GM21526 (cell line): Measurements from ENCODE around the gene NUB1.

Experiments used
- ATAC-seq: cut with Tn5 transposase; IDR thresholded peaks from one replicate; pipeline ENCODE4 v1.9.1; 2021; ENCODE audit warnings: moderate library complexity; ENCODE audit not compliant: unreplicated experiment, low FRiP score

The NUB1 gene

GRCh38 chr7:151312831-151313809, 28.5 kb upstream of the NUB1 start:
- ATAC-seq: no peak

GRCh38 chr7:151313857-151314256, 27.8 kb upstream of the NUB1 start:
- ATAC-seq: no peak

GRCh38 chr7:151314401-151314800, 27.2 kb upstream of the NUB1 start:
- ATAC-seq: no peak

DNA sequence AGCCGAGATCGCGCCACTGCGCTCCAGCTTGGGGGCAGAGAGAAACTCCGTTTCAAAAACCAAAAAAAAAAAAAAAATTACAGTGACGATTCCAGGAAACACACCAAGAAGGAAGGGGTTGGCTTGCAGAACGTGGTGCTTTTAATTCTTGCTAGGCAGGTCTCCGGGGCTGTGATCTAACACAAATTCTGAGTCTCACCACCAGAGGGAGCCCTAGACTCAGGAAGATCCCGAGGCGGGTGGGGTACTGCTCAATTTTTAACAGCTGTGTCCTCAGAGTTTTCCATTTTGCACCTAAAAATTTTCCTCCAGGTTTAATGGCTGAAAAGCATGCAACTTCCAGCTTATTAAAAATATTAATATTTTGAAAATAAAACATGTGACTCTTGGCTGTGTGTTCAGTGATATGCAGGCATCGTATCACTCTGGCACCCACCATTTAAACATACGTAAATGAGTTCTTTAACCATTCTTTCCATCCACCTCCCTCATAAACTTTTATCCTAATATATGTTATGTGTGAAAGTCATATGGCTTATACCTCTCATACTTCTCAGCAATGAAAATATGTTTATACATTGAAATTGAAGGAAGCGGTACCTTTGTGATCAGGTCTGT, 26.5 kb upstream of the NUB1 start:
- ATAC-seq: no peak

DNA sequence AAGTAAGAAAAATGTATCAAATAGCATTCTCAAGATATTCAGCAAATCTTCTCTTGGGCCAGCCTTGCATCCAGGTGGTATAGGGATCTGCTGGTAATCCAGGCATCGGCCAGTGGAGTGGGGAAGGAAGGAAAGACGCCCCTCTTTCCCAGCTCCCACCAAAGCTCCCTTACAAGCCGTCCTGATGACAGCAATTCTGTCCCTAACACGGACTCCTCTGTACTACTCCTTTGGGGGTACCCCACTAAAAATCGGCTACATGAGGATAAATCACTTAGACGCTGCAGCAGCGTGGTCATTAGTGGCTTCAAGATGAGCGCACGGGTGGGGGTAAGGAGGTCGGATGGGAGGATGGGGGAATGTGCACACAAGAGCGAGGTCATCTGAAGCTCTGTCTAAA, 24.7 kb upstream of the NUB1 start:
- ATAC-seq: no peak

DNA sequence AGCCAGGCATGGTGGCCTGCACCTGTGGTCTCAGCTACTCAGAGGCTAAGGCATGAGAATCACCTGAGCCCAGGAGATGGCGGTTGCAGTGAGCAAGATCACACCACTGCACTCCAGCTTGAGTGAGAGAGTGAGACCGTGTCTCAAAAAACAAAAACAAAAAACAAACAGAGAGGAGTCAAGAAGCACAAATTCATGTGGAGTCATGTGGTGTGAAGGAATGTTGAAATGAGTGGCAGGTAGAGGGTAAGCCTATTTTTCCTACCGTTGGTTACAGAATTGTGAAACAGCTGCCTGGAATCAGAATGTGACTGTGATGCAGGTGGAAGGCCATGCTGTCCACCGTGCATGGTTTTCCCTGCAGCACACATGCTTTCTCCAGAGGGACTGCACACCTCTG, 23.7 kb upstream of the NUB1 start:
- ATAC-seq: no peak

DNA sequence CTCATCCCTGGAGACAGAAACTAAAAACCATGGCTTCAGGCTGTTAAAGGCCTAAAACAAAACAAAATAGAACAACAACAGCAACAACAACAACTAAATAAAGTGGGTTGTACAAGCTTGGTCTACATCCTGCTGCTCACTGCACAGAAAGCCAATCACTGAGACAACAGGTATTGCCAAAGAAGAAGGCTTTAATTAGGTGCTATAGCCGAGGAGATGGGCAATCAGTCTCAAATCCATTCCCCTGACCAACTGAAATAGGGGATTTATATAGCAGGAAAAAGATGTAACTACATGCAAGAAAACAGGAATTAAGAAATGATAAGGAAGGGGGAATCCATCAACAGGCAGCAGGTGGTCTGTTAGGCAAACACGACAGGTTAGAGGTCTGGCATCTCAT, 22.4 kb upstream of the NUB1 start:
- ATAC-seq: no peak

GRCh38 chr7:151320263-151320845, 21.3 kb upstream of the NUB1 start:
- no peak for ATAC-seq

DNA sequence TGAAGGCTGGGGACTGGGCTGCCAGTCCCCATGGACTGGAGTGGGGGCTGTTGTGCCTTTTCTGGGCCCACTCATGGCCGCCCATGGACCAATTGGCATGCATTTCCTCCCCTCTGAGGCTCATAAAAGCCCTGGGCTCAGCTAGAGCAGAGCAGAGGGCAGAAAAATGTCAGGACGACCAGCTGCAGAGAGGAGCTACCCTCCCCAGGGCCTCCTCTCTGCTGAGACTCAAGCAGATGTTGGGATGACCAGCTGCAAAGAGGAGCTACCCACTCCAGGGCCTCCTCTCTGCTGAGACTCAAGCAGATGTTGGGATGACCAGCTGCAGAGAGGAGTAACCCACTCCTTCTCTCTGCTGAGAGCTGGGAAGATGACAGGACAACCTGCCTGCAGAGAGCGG, 20.3 kb upstream of the NUB1 start:
- no peak for ATAC-seq

GRCh38 chr7:151322906-151323305, 18.7 kb upstream of the NUB1 start:
- no peak for ATAC-seq

GRCh38 chr7:151327022-151327421, 14.6 kb upstream of the NUB1 start:
- no peak for ATAC-seq

DNA sequence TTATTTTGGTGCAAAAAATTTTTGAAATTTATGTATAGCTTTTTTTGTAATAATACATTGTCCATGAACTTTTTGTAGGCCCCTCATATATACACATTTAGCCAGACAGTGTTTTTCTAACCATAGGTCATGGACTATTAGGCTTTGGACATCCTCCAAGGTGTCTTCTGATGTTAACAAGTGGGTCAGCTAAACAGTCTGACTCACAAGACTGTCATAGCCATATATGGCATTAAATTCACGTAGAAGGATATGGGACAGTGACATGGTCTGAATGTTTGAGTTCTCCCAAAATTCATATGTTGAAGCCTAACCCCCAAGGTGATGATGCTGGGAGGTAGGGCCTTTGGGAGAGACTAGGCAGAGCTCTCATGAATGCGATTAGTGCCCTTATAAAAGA, 14.0 kb upstream of the NUB1 start:
- ATAC-seq: no peak

DNA sequence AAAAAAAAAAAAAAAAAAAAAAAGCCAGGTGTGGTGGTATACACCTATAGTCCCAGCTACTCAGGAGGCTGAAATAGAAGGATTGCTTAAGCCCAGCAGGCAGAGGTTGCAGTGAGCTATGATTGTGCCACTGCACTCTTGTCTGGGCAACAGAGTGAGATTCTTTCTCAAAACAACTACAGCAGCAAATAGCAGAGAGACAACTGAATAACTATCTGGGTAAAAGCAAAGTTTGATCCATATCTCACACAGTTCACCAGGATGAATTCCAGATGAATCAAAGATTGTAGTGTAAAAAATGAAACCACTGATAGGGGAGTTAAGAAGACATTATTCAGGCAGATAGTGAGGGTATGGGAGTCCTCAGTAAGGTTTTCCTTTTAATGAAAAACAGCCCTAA, 11.4 kb upstream of the NUB1 start:
- ATAC-seq: no peak

- ATAC-seq: no peak
These were observed 11.0 kb upstream of the NUB1 start for GRCh38 chr7:151330661-151331060.

GRCh38 chr7:151334628-151335027, 7.0 kb upstream of the NUB1 start:
- ATAC-seq: no peak

- no peak for ATAC-seq
These were observed 5.4 kb upstream of the NUB1 start for GRCh38 chr7:151336027-151336708.

DNA sequence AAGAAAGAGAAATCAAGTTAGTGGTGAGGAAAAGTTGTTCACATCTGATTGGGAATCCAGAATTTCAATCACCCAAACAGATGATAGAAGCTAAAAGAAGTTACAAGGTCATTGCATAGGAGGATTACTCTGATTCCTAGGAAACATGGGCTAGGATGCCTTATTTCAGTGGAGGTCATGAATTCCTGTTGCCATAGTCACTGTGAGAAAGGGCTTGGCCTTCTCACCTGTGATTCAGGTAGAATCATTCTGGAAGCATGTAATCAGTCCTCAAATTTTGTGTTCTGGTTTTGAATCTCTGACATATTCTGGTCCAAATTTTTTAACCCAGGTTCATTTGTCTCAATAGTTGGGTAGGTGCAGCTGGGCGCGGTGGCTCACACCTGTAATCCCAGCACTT, 4.3 kb upstream of the NUB1 start:
- no peak for ATAC-seq

- no peak for ATAC-seq
These were observed 2.8 kb upstream of the NUB1 start for GRCh38 chr7:151338809-151339208.

GRCh38 chr7:151339651-151340382, 1.8 kb upstream of the NUB1 start:
- no peak for ATAC-seq

DNA sequence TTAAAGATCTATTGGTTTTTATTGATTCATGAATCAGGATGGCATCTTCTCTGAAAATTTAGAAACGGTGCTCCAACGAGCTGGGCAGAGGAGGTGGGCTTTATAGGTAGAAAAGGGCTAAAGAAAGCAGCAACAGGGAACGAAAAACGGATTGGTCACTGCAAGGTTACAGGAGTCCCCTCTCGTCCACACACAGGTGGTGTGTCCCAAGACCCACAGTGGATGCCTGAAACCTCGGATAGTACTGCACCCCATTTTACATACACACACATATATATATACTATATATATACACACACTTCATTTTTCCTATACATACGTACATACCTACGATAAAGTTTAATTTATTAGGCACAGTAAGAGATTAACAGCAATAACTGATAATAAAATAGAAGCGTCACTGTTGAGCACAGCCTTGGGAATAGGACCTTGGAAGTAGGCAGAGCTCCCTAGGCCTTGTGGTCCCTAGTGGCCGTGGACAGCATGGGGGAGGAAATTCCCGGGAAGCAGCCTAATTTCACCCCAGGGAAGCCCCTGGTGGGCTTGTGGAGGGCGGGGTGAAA, 737 bp upstream of the NUB1 start:
- no peak for ATAC-seq
